MM.1S (cell line): ENCODE data around the gene PCDHGB2.
"Not testable (repeated sequence)": the region's sequence is repeated elsewhere in the genome, so short reads cannot be mapped to it uniquely, and the experiment has no call there.

ENCODE experiments used
- DNase-seq: peaks from one replicate; pipeline ENCODE4 v3.0.0-alpha.2; 2015
- H2AFZ ChIP-seq: fragments of 300-600 bp; sonication (generic); 2 replicates; pipeline ENCODE4 v1.6.0; 2016; ENCODE audit warnings: antibody characterized with exemption, low read length
- H3F3A ChIP-seq: fragments of 300-600 bp; sonication (generic); 2 replicates; pipeline ENCODE4 v1.6.1; 2016; ENCODE audit warnings: mild to moderate bottlenecking, antibody characterized with exemption, low read length, moderate library complexity, mixed read lengths; ENCODE audit not compliant: insufficient read depth
- H3K27ac ChIP-seq: fragments of 300-600 bp; sonication (generic); 2 replicates; pipeline ENCODE4 v1.5.1; 2016; ENCODE audit warnings: mild to moderate bottlenecking, low read length
- H3K27me3 ChIP-seq: fragments of 300-600 bp; sonication (generic); replicated peaks from 2 replicates; pipeline ENCODE4 v1.6.0; 2016; ENCODE audit warnings: low read length; ENCODE audit not compliant: insufficient read depth
- H3K36me3 ChIP-seq: fragments of 300-600 bp; sonication (generic); replicated peaks from 2 replicates; pipeline ENCODE4 v1.6.1; 2016; ENCODE audit warnings: mild to moderate bottlenecking, low read length, mixed read lengths; ENCODE audit not compliant: insufficient read depth
- H3K4me1 ChIP-seq: fragments of 300-600 bp; sonication (generic); 2 replicates; pipeline ENCODE4 v1.6.1; 2016; ENCODE audit warnings: low read length, mixed read lengths
- H3K4me2 ChIP-seq: fragments of 300-600 bp; sonication (generic); 2 replicates; pipeline ENCODE4 v1.6.0; 2016; ENCODE audit warnings: low read depth, low read length
- H3K4me3 ChIP-seq: fragments of 300-600 bp; sonication (generic); 2 replicates; pipeline ENCODE4 v1.5.1; 2016; ENCODE audit warnings: low read length, mixed read lengths
- H3K79me2 ChIP-seq: fragments of 300-600 bp; sonication (generic); 2 replicates; pipeline ENCODE4 v1.6.1; 2016; ENCODE audit warnings: mixed run types, low read length, mixed read lengths
- H3K9ac ChIP-seq: fragments of 300-600 bp; sonication (generic); 2 replicates; pipeline ENCODE4 v1.6.1; 2016; ENCODE audit warnings: low read length, mixed read lengths
- H3K9me2 ChIP-seq: fragments of 300-600 bp; sonication (generic); replicated peaks from 2 replicates; pipeline ENCODE4 v1.6.1; 2016; ENCODE audit warnings: mild to moderate bottlenecking, low read length, mixed read lengths; ENCODE audit not compliant: insufficient read depth
- H3K9me3 ChIP-seq: fragments of 300-600 bp; sonication (generic); replicated peaks from 2 replicates; pipeline ENCODE4 v1.6.1; 2016; ENCODE audit warnings: mild to moderate bottlenecking, low read length, mixed read lengths; ENCODE audit not compliant: insufficient read depth
- H4K20me1 ChIP-seq: fragments of 300-600 bp; sonication (generic); 2 replicates; pipeline ENCODE4 v1.6.1; 2016; ENCODE audit warnings: mild to moderate bottlenecking, low read length, moderate library complexity, mixed read lengths; ENCODE audit not compliant: insufficient read depth
- EZH2 ChIP-seq: fragments of 300-600 bp; sonication (generic); optimal IDR thresholded peaks from 2 replicates; pipeline ENCODE3; 2017; ENCODE audit warnings: low read depth, mild to moderate bottlenecking, antibody characterized with exemption, low read length, mixed read lengths
- EZH2phosphoT487 ChIP-seq: fragments of 300-600 bp; sonication (generic); IDR thresholded peaks from 2 replicates; pipeline ENCODE4 v1.6.1; 2018; ENCODE audit warnings: antibody characterized with exemption, low read length
- TF ChIP-seq, protein P1 (sequence below): fragments of 300-600 bp; sonication (generic); IDR thresholded peaks from 2 replicates; pipeline ENCODE4 v1.5.1; 2016; ENCODE audit warnings: antibody characterized with exemption, low read length, mixed read lengths

The PCDHGB2 gene

DNA sequence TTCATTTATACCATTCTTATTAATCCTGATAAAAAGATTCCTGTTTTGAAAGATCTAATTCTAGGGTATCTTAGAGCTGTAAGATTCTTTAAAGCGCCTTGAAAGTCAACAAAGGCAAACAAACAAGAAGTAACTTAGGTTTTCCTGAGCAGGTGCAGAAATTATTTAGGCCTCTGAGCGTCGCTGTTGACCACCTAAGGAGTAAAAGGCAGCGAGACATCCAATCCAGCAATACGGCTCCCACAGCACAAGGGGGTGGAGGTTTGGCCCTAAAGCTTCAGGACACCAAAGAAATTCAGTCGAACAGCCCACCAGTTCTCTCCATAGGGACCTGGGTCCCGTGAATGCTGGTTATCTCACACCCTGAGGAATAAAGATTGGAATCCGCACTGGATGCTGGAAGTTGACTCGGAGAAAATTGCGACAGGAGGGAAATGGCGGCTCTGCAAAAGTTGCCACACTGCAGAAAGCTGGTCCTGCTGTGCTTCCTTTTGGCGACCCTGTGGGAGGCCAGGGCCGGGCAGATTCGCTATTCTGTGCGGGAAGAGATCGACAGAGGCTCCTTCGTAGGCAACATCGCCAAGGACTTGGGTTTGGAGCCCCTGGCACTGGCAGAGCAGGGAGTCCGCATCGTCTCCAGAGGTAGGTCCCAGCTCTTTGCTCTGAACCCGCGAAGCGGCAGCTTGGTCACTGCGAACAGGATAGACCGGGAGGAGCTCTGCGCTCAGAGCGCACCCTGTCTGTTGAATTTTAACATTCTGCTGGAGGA is 21.1 kb upstream of the PCDHGB2 start, which contains the start of gene PCDHGA2:
TSS of gene PCDHGA2 (plus strand) at position 223 of the 769 bp plus-strand sequence.
- peak; percentile 37 for DNase-seq
- H3K27me3 ChIP-seq = 0 out of 2 replicates have a peak, but pooled peaks cover 7% of the 10 kb centered on the region
- H3K9me2 ChIP-seq = no peaks in the 10 kb centered on the region
- no peak within 1 kb of the TSS for H3K4me2 ChIP-seq
- TF ChIP-seq, protein P1, sequence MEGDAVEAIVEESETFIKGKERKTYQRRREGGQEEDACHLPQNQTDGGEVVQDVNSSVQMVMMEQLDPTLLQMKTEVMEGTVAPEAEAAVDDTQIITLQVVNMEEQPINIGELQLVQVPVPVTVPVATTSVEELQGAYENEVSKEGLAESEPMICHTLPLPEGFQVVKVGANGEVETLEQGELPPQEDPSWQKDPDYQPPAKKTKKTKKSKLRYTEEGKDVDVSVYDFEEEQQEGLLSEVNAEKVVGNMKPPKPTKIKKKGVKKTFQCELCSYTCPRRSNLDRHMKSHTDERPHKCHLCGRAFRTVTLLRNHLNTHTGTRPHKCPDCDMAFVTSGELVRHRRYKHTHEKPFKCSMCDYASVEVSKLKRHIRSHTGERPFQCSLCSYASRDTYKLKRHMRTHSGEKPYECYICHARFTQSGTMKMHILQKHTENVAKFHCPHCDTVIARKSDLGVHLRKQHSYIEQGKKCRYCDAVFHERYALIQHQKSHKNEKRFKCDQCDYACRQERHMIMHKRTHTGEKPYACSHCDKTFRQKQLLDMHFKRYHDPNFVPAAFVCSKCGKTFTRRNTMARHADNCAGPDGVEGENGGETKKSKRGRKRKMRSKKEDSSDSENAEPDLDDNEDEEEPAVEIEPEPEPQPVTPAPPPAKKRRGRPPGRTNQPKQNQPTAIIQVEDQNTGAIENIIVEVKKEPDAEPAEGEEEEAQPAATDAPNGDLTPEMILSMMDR = peak; percentile 49
- TF ChIP-seq EZH2phosphoT487 = no peak
- no peaks in the 10 kb centered on the region for H4K20me1 ChIP-seq
- H3K27ac ChIP-seq = no peak within 1 kb of the TSS
- H3K9me3 ChIP-seq = no peaks in the 10 kb centered on the region
- H3K4me1 ChIP-seq = no peaks in the 10 kb centered on the region
- H3K36me3 ChIP-seq = no peaks in the 10 kb centered on the region
- peak within 1 kb of the TSS; percentile 7; the same call in 1 of the 2 replicates for H3K4me3 ChIP-seq
- no peak within 1 kb of the TSS for H3K9ac ChIP-seq
- no peaks in the 10 kb centered on the region for H3F3A ChIP-seq
- no peak within 1 kb of the TSS; the same call in 1 of the 2 replicates for H2AFZ ChIP-seq
- H3K79me2 ChIP-seq = no peaks in the 10 kb centered on the region

GRCh38 chr5:141340781-141341354 is 18.9 kb upstream of the PCDHGB2 start:
- H3F3A ChIP-seq, DNase-seq, H3K4me3 ChIP-seq, H3K4me1 ChIP-seq, H3K79me2 ChIP-seq, H3K27ac ChIP-seq, H2AFZ ChIP-seq, H3K27me3 ChIP-seq, H3K9me2 ChIP-seq, H3K36me3 ChIP-seq, H3K4me2 ChIP-seq, H3K9ac ChIP-seq, H4K20me1 ChIP-seq, H3K9me3 ChIP-seq: not testable (repeated sequence)

- no peaks in the 10 kb centered on the region for H3K9me3 ChIP-seq
- H2AFZ ChIP-seq = no peak overlapping the region
- H3K9ac ChIP-seq = no peak overlapping the region
- no peaks in the 10 kb centered on the region for H3K9me2 ChIP-seq
- no peaks in the 10 kb centered on the region; the same call in 1 of the 2 replicates for H3K27me3 ChIP-seq
- TF ChIP-seq EZH2 = no peak
- TF ChIP-seq EZH2phosphoT487 = no peak
- TF ChIP-seq, protein P1 = no peak
- no peaks in the 10 kb centered on the region for H3F3A ChIP-seq
- no peaks in the 10 kb centered on the region for H4K20me1 ChIP-seq
- H3K4me2 ChIP-seq = no peak overlapping the region
- H3K36me3 ChIP-seq = no peaks in the 10 kb centered on the region
- no peaks in the 10 kb centered on the region for H3K79me2 ChIP-seq
- no peak overlapping the region for H3K27ac ChIP-seq
- no peak for DNase-seq
- H3K4me1 ChIP-seq = no peaks in the 10 kb centered on the region
- H3K4me3 ChIP-seq = no peak overlapping the region
Observed at GRCh38 chr5:141342773-141343172, 17.0 kb upstream of the PCDHGB2 start.
